ENCODE data around the gene TTLL8.

The TTLL8 gene

GRCh38 chr22:50098052-50098451 is 40.0 kb upstream of the TTLL8 start:
- Histone ChIP-seq H3F3A (ENCODE audit: insufficient read depth, low read length) (no peaks in the 10 kb centered on the region), H3K9ac (ENCODE audit: low read length) (no peak overlapping the region), H3K27me3 (ENCODE audit: insufficient read depth, low read length) (no peaks in the 10 kb centered on the region), H3K4me3 (ENCODE audit: low read depth, low read length, poor library complexity, severe bottlenecking) (no peak overlapping the region), H3K9me3 (ENCODE audit: low read length) (no peaks in the 10 kb centered on the region), H3K27ac (ENCODE audit: low read depth, low read length, poor library complexity, severe bottlenecking) (no peak overlapping the region), H3K36me3 (ENCODE audit: insufficient read depth, low read length) (no peaks in the 10 kb centered on the region; the same call in 1 of the 2 replicates), H3K4me2 (ENCODE audit: low read length) (no peak overlapping the region), H3K4me1 (ENCODE audit: insufficient read depth, low read length, severe bottlenecking) (peaks cover 21% of the 10 kb centered on the region), H3K79me2 (ENCODE audit: insufficient read depth, low read length) (no peaks in the 10 kb centered on the region), H2AFZ (ENCODE audit: low read length) (no peak overlapping the region), H3K9me2 (ENCODE audit: low read depth, low read length) (no peaks in the 10 kb centered on the region), H4K20me1 (ENCODE audit: insufficient read depth, low read length) (no peaks in the 10 kb centered on the region)
- TF ChIP-seq CTCF (IDR thresholded peaks at IDR 0.05; ENCODE audit: low read length) (no peak), EZH2 (IDR thresholded peaks at IDR 0.05; ENCODE audit: borderline replicate concordance, low read length) (no peak)

GRCh38 chr22:50092342-50092741 is 34.2 kb upstream of the TTLL8 start:
- Histone ChIP-seq H3K4me2 (ENCODE audit: low read length) (no peak overlapping the region), H3K79me2 (ENCODE audit: insufficient read depth, low read length) (no peaks in the 10 kb centered on the region), H3K9me2 (ENCODE audit: low read depth, low read length) (no peaks in the 10 kb centered on the region), H3K4me3 (ENCODE audit: low read depth, low read length, poor library complexity, severe bottlenecking) (no peak overlapping the region), H4K20me1 (ENCODE audit: insufficient read depth, low read length) (no peaks in the 10 kb centered on the region), H3K27ac (ENCODE audit: low read depth, low read length, poor library complexity, severe bottlenecking) (no peak overlapping the region), H3K4me1 (ENCODE audit: insufficient read depth, low read length, severe bottlenecking) (no peaks in the 10 kb centered on the region), H3K36me3 (ENCODE audit: insufficient read depth, low read length) (no peaks in the 10 kb centered on the region; the same call in 1 of the 2 replicates), H3K9me3 (ENCODE audit: low read length) (peaks cover 10% of the 10 kb centered on the region; the same call in 1 of the 2 replicates), H3K9ac (ENCODE audit: low read length) (no peak overlapping the region), H2AFZ (ENCODE audit: low read length) (no peak overlapping the region), H3F3A (ENCODE audit: insufficient read depth, low read length) (no peaks in the 10 kb centered on the region), H3K27me3 (ENCODE audit: insufficient read depth, low read length) (peaks cover 7% of the 10 kb centered on the region; the same call in 1 of the 2 replicates)
- TF ChIP-seq CTCF (IDR thresholded peaks at IDR 0.05; ENCODE audit: low read length): no peak
- TF ChIP-seq EZH2 (IDR thresholded peaks at IDR 0.05; ENCODE audit: borderline replicate concordance, low read length): no peak

GRCh38 chr22:50091092-50091768 is 33.1 kb upstream of the TTLL8 start:
- Histone ChIP-seq H3K27ac (ENCODE audit: low read depth, low read length, poor library complexity, severe bottlenecking) (no peak overlapping the region), H3K9me3 (ENCODE audit: low read length) (peaks cover 11% of the 10 kb centered on the region; the same call in 1 of the 2 replicates), H3F3A (ENCODE audit: insufficient read depth, low read length) (no peaks in the 10 kb centered on the region), H3K79me2 (ENCODE audit: insufficient read depth, low read length) (no peaks in the 10 kb centered on the region), H3K4me3 (ENCODE audit: low read depth, low read length, poor library complexity, severe bottlenecking) (no peak overlapping the region), H3K27me3 (ENCODE audit: insufficient read depth, low read length) (peaks cover 9% of the 10 kb centered on the region; the same call in 1 of the 2 replicates), H4K20me1 (ENCODE audit: insufficient read depth, low read length) (no peaks in the 10 kb centered on the region), H3K4me1 (ENCODE audit: insufficient read depth, low read length, severe bottlenecking) (no peaks in the 10 kb centered on the region), H3K9ac (ENCODE audit: low read length) (no peak overlapping the region), H3K4me2 (ENCODE audit: low read length) (no peak overlapping the region), H2AFZ (ENCODE audit: low read length) (no peak overlapping the region), H3K36me3 (ENCODE audit: insufficient read depth, low read length) (no peaks in the 10 kb centered on the region; the same call in 1 of the 2 replicates), H3K9me2 (ENCODE audit: low read depth, low read length) (no peaks in the 10 kb centered on the region)
- TF ChIP-seq CTCF (IDR thresholded peaks at IDR 0.05; ENCODE audit: low read length) (no peak), EZH2 (IDR thresholded peaks at IDR 0.05; ENCODE audit: borderline replicate concordance, low read length) (no peak)

Data from OCI-LY1 (cell line).